ENCODE results near the gene FRMD1. TPM values are rescaled to one million over a fixed set of nuclear protein-coding genes. Genes with fewer than 3 reads are reported as not detected.

Gene FRMD1
- total and polyA plus RNA-seq, 2 of the 8 experiments (the other 6 are each of a cell fraction or from before 2014, with no cell fraction given) = 0.36 TPM; not detected in 1

- no peak for TF ChIP-seq HDAC2 (IDR thresholded peaks at IDR 0.05; ENCODE audit: borderline replicate concordance in 1 of 2, low read depth in 2 of 2, low read length in 2 of 2)
Measured at GRCh38 chr6:168115748-168116437, 36.9 kb upstream of the FRMD1 start (continued).
